ENCODE measurements around the gene MPC1L.

MPC1L gene

GRCh38 chrX:40603446-40603845 lies 19.8 kb upstream of the MPC1L start:
- Mint-ChIP-seq H3K4me3 (no peak overlapping the region), H3K27me3 (ENCODE audit: low read depth) (no peaks in the 10 kb centered on the region), H3K9me3 (no peaks in the 10 kb centered on the region), H3K36me3 (ENCODE audit: low read depth) (peaks cover 35% of the 10 kb centered on the region), H3K27ac (no peak overlapping the region), H3K4me1 (no peaks in the 10 kb centered on the region)
- no peak for TF ChIP-seq CTCF (IDR thresholded peaks at IDR 0.05; ENCODE audit: unreplicated experiment in 3 of 3)

DNA sequence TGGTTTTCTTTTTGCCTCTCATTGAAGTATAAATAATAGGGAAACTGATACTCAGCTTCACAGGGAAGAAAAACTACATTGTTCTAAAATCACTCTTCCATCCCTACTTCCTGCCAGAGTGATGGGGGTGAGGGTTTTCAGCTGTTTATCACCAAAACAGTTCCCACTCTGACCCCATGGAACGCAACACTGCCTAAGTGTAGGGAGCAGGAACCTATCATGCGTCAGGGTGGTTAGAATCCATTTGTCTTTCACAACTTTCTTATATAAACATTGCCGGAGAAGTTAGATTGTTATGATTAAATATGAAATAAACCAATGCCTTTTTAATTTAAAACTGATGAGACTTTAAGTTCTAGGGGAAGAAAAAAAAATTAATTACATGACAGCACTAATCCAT lies 15.8 kb upstream of the MPC1L start:
- TF ChIP-seq CTCF (IDR thresholded peaks at IDR 0.05; ENCODE audit: unreplicated experiment in 3 of 3) = no peak
- peaks cover 7% of the 10 kb centered on the region for H3K36me3 Mint-ChIP-seq (ENCODE audit: low read depth)
- H3K9me3 Mint-ChIP-seq = no peaks in the 10 kb centered on the region
- no peaks in the 10 kb centered on the region for H3K27me3 Mint-ChIP-seq (ENCODE audit: low read depth)
- H3K4me3 Mint-ChIP-seq = no peak overlapping the region
- no peak overlapping the region for H3K27ac Mint-ChIP-seq
- no peaks in the 10 kb centered on the region for H3K4me1 Mint-ChIP-seq

GRCh38 chrX:40612511-40612910 lies 10.7 kb upstream of the MPC1L start:
- Mint-ChIP-seq H3K36me3 (ENCODE audit: low read depth) (no peaks in the 10 kb centered on the region), H3K4me3 (no peak overlapping the region), H3K27ac (no peak overlapping the region), H3K4me1 (no peaks in the 10 kb centered on the region), H3K27me3 (ENCODE audit: low read depth) (no peaks in the 10 kb centered on the region), H3K9me3 (no peaks in the 10 kb centered on the region)
- TF ChIP-seq CTCF (IDR thresholded peaks at IDR 0.05; ENCODE audit: unreplicated experiment in 3 of 3) = no peak

- H3K9me3 Mint-ChIP-seq = no peaks in the 10 kb centered on the region
- no peak overlapping the region for H3K4me3 Mint-ChIP-seq
- no peaks in the 10 kb centered on the region for H3K27me3 Mint-ChIP-seq (ENCODE audit: low read depth)
- H3K27ac Mint-ChIP-seq = no peak overlapping the region
- TF ChIP-seq CTCF (IDR thresholded peaks at IDR 0.05; ENCODE audit: unreplicated experiment in 3 of 3) = no peak
- H3K36me3 Mint-ChIP-seq (ENCODE audit: low read depth) = no peaks in the 10 kb centered on the region
- no peaks in the 10 kb centered on the region for H3K4me1 Mint-ChIP-seq
These were observed 7.3 kb upstream of the MPC1L start for GRCh38 chrX:40615976-40616375.

DNA sequence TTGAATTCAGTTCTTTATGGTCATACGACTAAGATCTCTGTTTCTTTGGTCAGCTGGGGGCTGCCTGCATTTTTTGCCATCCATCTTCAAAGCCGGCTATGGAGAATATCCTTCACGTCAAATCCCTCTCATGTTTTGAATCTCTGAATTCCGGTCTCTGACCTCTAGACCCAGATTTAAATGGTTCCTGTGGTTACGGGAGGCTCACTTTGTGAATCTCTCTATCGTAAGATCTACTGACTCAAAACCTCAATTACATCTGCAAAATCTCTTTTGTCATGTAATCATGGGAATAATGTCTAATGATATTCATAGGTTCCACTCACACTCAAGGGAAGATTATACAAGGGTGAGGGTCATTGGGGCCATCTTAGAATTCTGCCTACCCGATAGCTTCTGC lies 5.7 kb upstream of the MPC1L start:
- Mint-ChIP-seq H3K4me1 (no peaks in the 10 kb centered on the region), H3K27me3 (ENCODE audit: low read depth) (no peaks in the 10 kb centered on the region), H3K9me3 (no peaks in the 10 kb centered on the region), H3K36me3 (ENCODE audit: low read depth) (no peaks in the 10 kb centered on the region), H3K4me3 (no peak overlapping the region), H3K27ac (no peak overlapping the region)
- TF ChIP-seq CTCF (IDR thresholded peaks at IDR 0.05; ENCODE audit: unreplicated experiment in 3 of 3) = no peak

DNA sequence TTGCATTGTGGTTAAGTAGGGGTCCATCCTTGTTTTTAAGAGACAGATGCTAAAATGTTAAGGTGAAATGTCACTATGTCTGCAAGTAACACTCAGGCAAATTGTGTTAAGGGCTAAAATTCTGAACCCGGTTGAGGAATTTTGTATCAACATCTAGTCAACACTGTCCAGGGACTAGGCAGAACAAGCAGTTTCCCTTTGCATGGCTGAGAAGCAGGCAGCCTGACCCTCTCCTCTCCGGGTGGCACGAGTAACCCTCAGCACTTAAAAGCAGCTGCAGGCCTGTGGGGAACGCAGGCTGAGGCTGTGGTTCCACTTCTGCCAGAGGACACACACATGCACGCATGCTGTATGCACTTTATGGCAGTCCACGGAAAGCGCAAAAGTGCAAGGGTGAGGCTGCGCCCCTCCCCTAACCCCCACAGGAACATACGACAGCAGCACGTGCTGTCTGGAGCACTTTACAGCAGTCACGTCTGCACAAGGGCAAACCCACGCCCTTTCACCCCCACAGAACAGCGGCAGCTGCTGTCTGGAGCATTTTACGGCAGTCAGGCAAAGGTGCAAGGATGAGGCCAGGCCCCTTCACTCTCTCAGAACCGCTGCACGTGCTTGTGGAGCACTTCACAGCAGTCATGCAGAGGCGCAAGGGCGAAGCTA lies 619 bp upstream of the MPC1L start:
- peak overlapping the region in 1 of 3 experiments; percentile 59 for H3K27ac Mint-ChIP-seq
- peaks cover 4% of the 10 kb centered on the region for H3K9me3 Mint-ChIP-seq
- no peak for TF ChIP-seq CTCF (IDR thresholded peaks at IDR 0.05; ENCODE audit: unreplicated experiment in 3 of 3)
- H3K27me3 Mint-ChIP-seq (ENCODE audit: low read depth) = no peaks in the 10 kb centered on the region
- peaks cover 5% of the 10 kb centered on the region for H3K36me3 Mint-ChIP-seq (ENCODE audit: low read depth)
- H3K4me1 Mint-ChIP-seq = no peaks in the 10 kb centered on the region
- no peak overlapping the region for H3K4me3 Mint-ChIP-seq
